Activated CD8-positive, alpha-beta T cell treated with anti-CD3 and anti-CD28 coated beads for 36 hours (primary cell): Measurements from ENCODE around the gene MYBPC3. TPM values are rescaled to one million over a fixed set of nuclear protein-coding genes. Genes with fewer than 3 reads are reported as not detected.
A peak's percentile ranks its signal among the peaks of the same experiment; 100 is the strongest.

Source experiments
- ATAC-seq: fragments of 200-7000 bp; cut with Tn5 transposase; one replicate; pipeline ENCODE4 v1.10.0; 2021; ENCODE audit warnings: mild to moderate bottlenecking, moderate library complexity
- CTCF ChIA-PET: fragments of 350-600 bp; sonication (Branson Sonifier 250); formaldehyde crosslinking; loops from one replicate; lab custom pipeline; 2021; ENCODE audit warnings: antibody characterized with exemption; lab: Charles Lee
- POLR2A ChIA-PET: fragments of 350-600 bp; sonication (Branson Sonifier 250); formaldehyde crosslinking; loops from one replicate; lab custom pipeline; 2021; ENCODE audit warnings: antibody characterized with exemption; lab: Charles Lee
- DNase-seq: peaks from one replicate; pipeline ENCODE4 v3.0.0-alpha.2; 2020
- H3K27ac Mint-ChIP-seq: one replicate; pipeline ENCODE4 v1.8.0; 2021; ENCODE audit warnings: mild to moderate bottlenecking, mixed read lengths
- H3K27me3 Mint-ChIP-seq: one replicate; pipeline ENCODE4 v1.8.0; 2021; ENCODE audit warnings: mixed read lengths
- H3K36me3 Mint-ChIP-seq: one replicate; pipeline ENCODE4 v1.8.0; 2021; ENCODE audit warnings: low read depth, mixed read lengths
- H3K4me1 Mint-ChIP-seq: one replicate; pipeline ENCODE4 v1.8.0; 2021; ENCODE audit warnings: low read depth, mixed read lengths
- H3K4me3 Mint-ChIP-seq: one replicate; pipeline ENCODE4 v1.8.0; 2021; ENCODE audit warnings: mild to moderate bottlenecking, moderate library complexity, mixed read lengths
- H3K9me3 Mint-ChIP-seq: one replicate; pipeline ENCODE4 v1.8.0; 2021; ENCODE audit warnings: mixed read lengths
- CTCF ChIP-seq: fragments of 200-600 bp; IDR thresholded peaks from one replicate; pipeline ENCODE4 v1.8.0; 2022; ENCODE audit warnings: antibody characterized with exemption, mild to moderate bottlenecking
- intact Hi-C: fragments of 100-400 bp; cut with micrococcal nuclease; formaldehyde crosslinking; loops from one replicate; pipeline ENCODE4 v1.10.0; 2022
- total RNA-seq, 2 experiments: library from RNA; stranded (reverse); gene quantifications; one replicate each; pipeline ENCODE4 v1.2.3, GENCODE V29; 2021

Gene MYBPC3
- total RNA-seq, 2 experiments from 2014 or later = not detected

GRCh38 chr11:47328449-47329390, 23.8 kb downstream of the MYBPC3 start:
- DNase-seq = no peak
- intact Hi-C loops = no loop called here
- CTCF ChIA-PET = no interaction called here

GRCh38 chr11:47327949-47328348, 24.6 kb downstream of the MYBPC3 start:
- H3K27ac Mint-ChIP-seq = no peak overlapping the region
- CTCF ChIA-PET = interaction anchor here (1.4 kb wide), 1 partner anchor 84 kb away, joined by 3 read pairs; no protein-coding TSS in a partner anchor
- H3K9me3 Mint-ChIP-seq = no peaks in the 10 kb centered on the region
- no peaks in the 10 kb centered on the region for H3K4me1 Mint-ChIP-seq
- H3K4me3 Mint-ChIP-seq = no peak overlapping the region
- DNase-seq (no peak), ATAC-seq (no peak)
- intact Hi-C loops = no loop called here
- peaks cover 11% of the 10 kb centered on the region for H3K36me3 Mint-ChIP-seq
- no peak for TF ChIP-seq CTCF
- H3K27me3 Mint-ChIP-seq = no peaks in the 10 kb centered on the region
- POLR2A ChIA-PET = no interaction called here

More at GRCh38 chr11:47328449-47329390, 23.8 kb downstream of the MYBPC3 start:
- peak overlapping the region; percentile 3 for H3K27ac Mint-ChIP-seq
- no peaks in the 10 kb centered on the region for H3K27me3 Mint-ChIP-seq
- POLR2A ChIA-PET = interaction anchor here (0.6 kb wide), 1 partner anchor 117 kb away, joined by 5 read pairs; no protein-coding TSS in a partner anchor
- H3K9me3 Mint-ChIP-seq = no peaks in the 10 kb centered on the region
- no peak for ATAC-seq
- no peak for TF ChIP-seq CTCF
- no peak overlapping the region for H3K4me3 Mint-ChIP-seq
- H3K4me1 Mint-ChIP-seq = no peaks in the 10 kb centered on the region
- peaks cover 9% of the 10 kb centered on the region for H3K36me3 Mint-ChIP-seq

GRCh38 chr11:47327025-47327424, 25.5 kb downstream of the MYBPC3 start:
- no peak for TF ChIP-seq CTCF
- H3K27ac Mint-ChIP-seq = no peak overlapping the region
- peaks cover 11% of the 10 kb centered on the region for H3K36me3 Mint-ChIP-seq
- intact Hi-C loops = no loop called here
- ChIA-PET CTCF (interaction anchor here (1.4 kb wide), 1 partner anchor 85 kb away, joined by 3 read pairs; no protein-coding TSS in a partner anchor), POLR2A (interaction anchor here (0.6 kb wide), 1 partner anchor 18 kb away, joined by 3 read pairs; no protein-coding TSS in a partner anchor)
- H3K27me3 Mint-ChIP-seq = no peaks in the 10 kb centered on the region
- no peak for ATAC-seq
- no peaks in the 10 kb centered on the region for H3K4me1 Mint-ChIP-seq
- no peak for DNase-seq
- H3K9me3 Mint-ChIP-seq = no peaks in the 10 kb centered on the region
- no peak overlapping the region for H3K4me3 Mint-ChIP-seq

GRCh38 chr11:47326198-47326597, 26.3 kb downstream of the MYBPC3 start:
- H3K4me3 Mint-ChIP-seq = no peak overlapping the region
- ChIA-PET POLR2A (interaction anchor here (0.6 kb wide), 1 partner anchor 19 kb away, joined by 3 read pairs; no protein-coding TSS in a partner anchor), CTCF (interaction anchor here (1.0 kb wide), 1 partner anchor 16 kb away, joined by 3 read pairs; no protein-coding TSS in a partner anchor)
- no peak overlapping the region for H3K27ac Mint-ChIP-seq
- intact Hi-C loops = no loop called here
- H3K9me3 Mint-ChIP-seq = no peaks in the 10 kb centered on the region
- H3K4me1 Mint-ChIP-seq = no peaks in the 10 kb centered on the region
- no peak for TF ChIP-seq CTCF
- DNase-seq (no peak), ATAC-seq (no peak)
- no peaks in the 10 kb centered on the region for H3K27me3 Mint-ChIP-seq
- peaks cover 15% of the 10 kb centered on the region for H3K36me3 Mint-ChIP-seq
